GM06990 (cell line): ENCODE measurements around the gene PLXDC2.

Source experiments
- DNase-seq: peaks from one replicate; pipeline ENCODE4 v3.0.0-alpha.2; 2011; ENCODE audit not compliant: insufficient read length; ENCODE audit errors: extremely low read depth
- H3K27me3 ChIP-seq: replicated peaks from 2 replicates; pipeline ENCODE4 v1.6.0; 2011; ENCODE audit warnings: low read length; ENCODE audit not compliant: control insufficient read depth, insufficient read depth
- H3K36me3 ChIP-seq: 2 replicates; pipeline ENCODE4 v1.5.1; 2011; ENCODE audit warnings: low read length; ENCODE audit not compliant: control insufficient read depth, insufficient read depth
- H3K4me3 ChIP-seq: replicated peaks from 2 replicates; pipeline ENCODE4 v1.5.1; 2011; ENCODE audit warnings: low read depth, mild to moderate bottlenecking, control low read depth, low read length
- CTCF ChIP-seq: IDR thresholded peaks from 2 replicates; pipeline ENCODE4 v1.5.1; 2011; ENCODE audit warnings: low read length, control low read depth, mild to moderate bottlenecking, inconsistent platforms; ENCODE audit not compliant: insufficient read depth, poor library complexity, severe bottlenecking

PLXDC2 gene

GRCh38 chr10:20133669-20134189 is 317.5 kb downstream of the PLXDC2 start:
- H3K27me3 ChIP-seq, result no peaks in the 10 kb centered on the region
- no peak for DNase-seq
- H3K36me3 ChIP-seq, result no peaks in the 10 kb centered on the region
- H3K4me3 ChIP-seq, result no peak overlapping the region
- no peak for TF ChIP-seq CTCF

- DNase-seq, result no peak
- no peaks in the 10 kb centered on the region for H3K27me3 ChIP-seq
- no peaks in the 10 kb centered on the region for H3K36me3 ChIP-seq
- TF ChIP-seq CTCF, result no peak
- H3K4me3 ChIP-seq, result no peak overlapping the region
Observed at GRCh38 chr10:20142311-20142710, 326.1 kb downstream of the PLXDC2 start.

- Histone ChIP-seq H3K27me3 (no peaks in the 10 kb centered on the region), H3K4me3 (no peak overlapping the region), H3K36me3 (no peaks in the 10 kb centered on the region)
- TF ChIP-seq CTCF, result no peak
- no peak for DNase-seq
Observed at GRCh38 chr10:20144268-20144667, 328.0 kb downstream of the PLXDC2 start.

GRCh38 chr10:20146004-20146403 is 329.8 kb downstream of the PLXDC2 start:
- DNase-seq, result no peak
- Histone ChIP-seq H3K36me3 (no peaks in the 10 kb centered on the region), H3K4me3 (no peak overlapping the region), H3K27me3 (no peaks in the 10 kb centered on the region)
- TF ChIP-seq CTCF, result no peak

- Histone ChIP-seq H3K4me3 (no peak overlapping the region), H3K36me3 (no peaks in the 10 kb centered on the region), H3K27me3 (no peaks in the 10 kb centered on the region)
- DNase-seq, result no peak
- TF ChIP-seq CTCF, result no peak
Observed at GRCh38 chr10:20147684-20148083, 331.5 kb downstream of the PLXDC2 start.

GRCh38 chr10:20156511-20156910 is 340.3 kb downstream of the PLXDC2 start:
- no peak overlapping the region for H3K4me3 ChIP-seq
- TF ChIP-seq CTCF, result no peak
- no peaks in the 10 kb centered on the region for H3K36me3 ChIP-seq
- no peaks in the 10 kb centered on the region for H3K27me3 ChIP-seq
- DNase-seq, result no peak
